Common myeloid progenitor, CD34-positive (primary cell): Measurements from ENCODE around the gene COL15A1.

Experiments used
- CTCF ChIA-PET: fragments of 350-600 bp; sonication (Branson Sonifier 250); formaldehyde crosslinking; loops from one replicate; lab custom pipeline; 2021; ENCODE audit warnings: antibody characterized with exemption; lab: Charles Lee
- POLR2A ChIA-PET: fragments of 350-600 bp; sonication (Branson Sonifier 250); formaldehyde crosslinking; loops from one replicate; lab custom pipeline; 2021; ENCODE audit warnings: antibody characterized with exemption; lab: Charles Lee
- DNase-seq, 3 donors: peaks; one replicate each; pipeline versions ENCODE4 v3.0.0 to v3.0.0-alpha.2; 2013
- H3K27ac ChIP-seq, 2 experiments: 1 replicate in 1 of 2; 2 replicates in 1 of 2; pipeline ENCODE4 v1.7.0; 2013; ENCODE audit warnings: inconsistent platforms in 2 of 2, low read length in 2 of 2, mild to moderate bottlenecking in 2 of 2, low read depth in 1 of 2, moderate library complexity in 1 of 2; ENCODE audit not compliant: severe bottlenecking in 2 of 2, insufficient read depth in 1 of 2, poor library complexity in 1 of 2
- H3K27me3 ChIP-seq, 5 experiments: replicated peaks in 2 of 5; 1 replicate in 3 of 5; 2 replicates in 2 of 5; pipeline versions ENCODE4 v1.6.1 to v1.7.0; 2013; ENCODE audit warnings: low read length in 4 of 5, mild to moderate bottlenecking in 2 of 5, moderate library complexity in 2 of 5, inconsistent platforms in 1 of 5; ENCODE audit not compliant: insufficient read depth in 5 of 5, control insufficient read depth in 4 of 5
- H3K36me3 ChIP-seq, 4 experiments: 1 replicate in 2 of 4; 2 replicates in 2 of 4; pipeline versions ENCODE4 v1.6.1 to v1.7.0; 2013; ENCODE audit warnings: low read length in 3 of 4, control low read depth in 1 of 4, mild to moderate bottlenecking in 1 of 4; ENCODE audit not compliant: control insufficient read depth in 4 of 4, insufficient read depth in 4 of 4
- H3K4me1 ChIP-seq, 4 experiments: 1 replicate in 3 of 4; 2 replicates in 1 of 4; pipeline versions ENCODE4 v1.6.1 to v1.7.1; 2013; ENCODE audit warnings: low read length in 3 of 4, mild to moderate bottlenecking in 3 of 4, control low read depth in 1 of 4, inconsistent platforms in 1 of 4, moderate library complexity in 1 of 4; ENCODE audit not compliant: control insufficient read depth in 4 of 4, insufficient read depth in 4 of 4; ENCODE audit errors: control extremely low read depth in 1 of 4
- H3K4me3 ChIP-seq, 7 experiments: 1 replicate in 4 of 7; 2 replicates in 3 of 7; pipeline versions ENCODE4 v1.5.1 to v1.7.0; 2013; ENCODE audit warnings: mild to moderate bottlenecking in 7 of 7, low read length in 6 of 7, moderate library complexity in 6 of 7, inconsistent platforms in 2 of 7, low read depth in 2 of 7, control low read depth in 1 of 7; ENCODE audit not compliant: insufficient read depth in 4 of 7, control insufficient read depth in 1 of 7; ENCODE audit errors: extremely low read depth in 1 of 7
- H3K9me3 ChIP-seq, 5 experiments: 1 replicate in 4 of 5; 2 replicates in 1 of 5; pipeline versions ENCODE4 v1.6.1 to v1.7.1; 2013; ENCODE audit warnings: low read length in 4 of 5, mild to moderate bottlenecking in 2 of 5, inconsistent platforms in 1 of 5, low read depth in 1 of 5, moderate library complexity in 1 of 5; ENCODE audit not compliant: control insufficient read depth in 4 of 5, insufficient read depth in 2 of 5; ENCODE audit errors: control extremely low read depth in 1 of 5
- WGBS: methylation state at CpG from one replicate; pipeline ENCODE4 v1.1.5; 2013; ENCODE audit not compliant: insufficient coverage; 5-methylcytosine and 5-hydroxymethylcytosine counted together

The COL15A1 gene

GRCh38 chr9:99031994-99032393, 88.3 kb downstream of the COL15A1 start:
- H3K4me1 ChIP-seq, result peaks cover 0 to 10% (median 0%) of the 10 kb centered on the region in 4 experiments
- no peak overlapping the region for H3K4me3 ChIP-seq
- WGBS, result no CpG with 5 or more reads among the region's 5 CpGs
- DNase-seq, result no peak
- no peaks in the 10 kb centered on the region for H3K36me3 ChIP-seq
- ChIA-PET CTCF (no interaction called here), POLR2A (no interaction called here)
- H3K9me3 ChIP-seq, result no peaks in the 10 kb centered on the region
- H3K27me3 ChIP-seq, result no peaks in the 10 kb centered on the region
- H3K27ac ChIP-seq, result no peak overlapping the region

- Histone ChIP-seq H3K9me3 (no peaks in the 10 kb centered on the region), H3K36me3 (no peaks in the 10 kb centered on the region), H3K4me3 (no peak overlapping the region), H3K27ac (no peak overlapping the region), H3K4me1 (peaks cover 0 to 10% (median 0%) of the 10 kb centered on the region in 4 experiments), H3K27me3 (no peaks in the 10 kb centered on the region)
- ChIA-PET POLR2A (no interaction called here), CTCF (interaction anchor here (1.0 kb wide), 1 partner anchor 47 kb away, joined by 3 read pairs; no protein-coding TSS in a partner anchor)
- no peak for DNase-seq
- WGBS, result 100% methylated on average over 1 of the region's 3 CpGs
Measured at GRCh38 chr9:99034149-99034548, 90.4 kb downstream of the COL15A1 start.

GRCh38 chr9:99035313-99035712, 91.6 kb downstream of the COL15A1 start:
- no peak overlapping the region for H3K4me3 ChIP-seq
- H3K4me1 ChIP-seq, result peaks cover 0 to 18% (median under 1%) of the 10 kb centered on the region in 4 experiments
- H3K36me3 ChIP-seq, result no peaks in the 10 kb centered on the region
- no peaks in the 10 kb centered on the region for H3K27me3 ChIP-seq
- WGBS, result 86% methylated on average over 4 of the region's 4 CpGs
- CTCF ChIA-PET, result interaction anchor here (1.0 to 1.7 kb wide), 2 partner anchors 18 to 103 kb away, joined by 4 to 7 read pairs; no protein-coding TSS in a partner anchor
- no peaks in the 10 kb centered on the region for H3K9me3 ChIP-seq
- POLR2A ChIA-PET, result no interaction called here
- no peak overlapping the region for H3K27ac ChIP-seq
- no peak for DNase-seq

GRCh38 chr9:99037769-99038483, 94.2 kb downstream of the COL15A1 start:
- H3K27me3 ChIP-seq, result no peaks in the 10 kb centered on the region
- ChIA-PET CTCF (interaction anchor here (1.1 to 1.9 kb wide), 3 partner anchors 15 to 41 kb away, joined by 3 to 7 read pairs (median 4); no protein-coding TSS in a partner anchor), POLR2A (no interaction called here)
- H3K4me1 ChIP-seq, result peaks cover 0 to 33% (median 3%) of the 10 kb centered on the region in 4 experiments
- no peak overlapping the region for H3K27ac ChIP-seq
- no peaks in the 10 kb centered on the region for H3K9me3 ChIP-seq
- H3K4me3 ChIP-seq, result no peak overlapping the region
- no peaks in the 10 kb centered on the region for H3K36me3 ChIP-seq
- no peak for DNase-seq
- 97% methylated on average over 4 of the region's 7 CpGs for WGBS

- Histone ChIP-seq H3K9me3 (no peaks in the 10 kb centered on the region), H3K4me1 (peaks cover 0 to 30% (median 3%) of the 10 kb centered on the region in 4 experiments), H3K36me3 (no peaks in the 10 kb centered on the region), H3K4me3 (no peak overlapping the region), H3K27me3 (no peaks in the 10 kb centered on the region), H3K27ac (no peak overlapping the region)
- CTCF ChIA-PET, result interaction anchor here (1.1 to 1.9 kb wide), 3 partner anchors 15 to 42 kb away, joined by 3 to 7 read pairs (median 4); no protein-coding TSS in a partner anchor
- 96% methylated on average over 4 of the region's 7 CpGs for WGBS
- no peak for DNase-seq
- POLR2A ChIA-PET, result no interaction called here
Measured at GRCh38 chr9:99038484-99038820, 94.7 kb downstream of the COL15A1 start.

- ChIA-PET POLR2A (interaction anchor here (0.6 kb wide), 1 partner anchor 21 kb away, joined by 3 read pairs; no protein-coding TSS in a partner anchor), CTCF (interaction anchor here (0.7 to 1.2 kb wide), 2 partner anchors 22 to 101 kb away, joined by 3 read pairs; no protein-coding TSS in a partner anchor)
- no peak for DNase-seq
- Histone ChIP-seq H3K36me3 (no peaks in the 10 kb centered on the region), H3K27ac (no peak overlapping the region), H3K9me3 (peaks cover 0 to 7% (median 5%) of the 10 kb centered on the region in 5 experiments), H3K4me3 (no peak overlapping the region), H3K27me3 (no peaks in the 10 kb centered on the region), H3K4me1 (peaks cover 0 to 27% (median 3%) of the 10 kb centered on the region in 4 experiments)
- 88% methylated on average over 2 of the region's 2 CpGs for WGBS
Measured at GRCh38 chr9:99039505-99040182, 95.9 kb downstream of the COL15A1 start.
